Liver (tissue), 3 donors: ENCODE data around the gene CCDC187.

Experiments used
- ATF3 ChIP-seq: IDR thresholded peaks from 2 replicates; pipeline ENCODE4 v1.6.1; 2016; ENCODE audit warnings: antibody characterized with exemption
- CTCF ChIP-seq: fragments of 150-350 bp; IDR thresholded peaks from 2 replicates; pipeline ENCODE4 v1.5.1; 2017; ENCODE audit warnings: improper control_type of control experiment, low read depth, low read length; ENCODE audit not compliant: missing input control
- EGR1 ChIP-seq, 2 donors: IDR thresholded peaks; 2 replicates each; pipeline ENCODE4 v1.6.1; 2016 to 2018; ENCODE audit warnings: antibody characterized with exemption in 2 of 2, low read depth in 2 of 2
- FOXA1 ChIP-seq: IDR thresholded peaks from 2 replicates; pipeline ENCODE4 v1.6.1; 2016; ENCODE audit warnings: antibody characterized with exemption
- JUND ChIP-seq, 2 donors: IDR thresholded peaks; 2 replicates each; pipeline ENCODE4 v1.6.1; 2016; ENCODE audit warnings: antibody characterized with exemption in 2 of 2
- MAX ChIP-seq: IDR thresholded peaks from 2 replicates; pipeline ENCODE4 v1.6.1; 2016; ENCODE audit warnings: antibody characterized with exemption
- RAD21 ChIP-seq, 2 donors: IDR thresholded peaks; 2 replicates each; pipeline ENCODE4 v1.6.1; 2016; ENCODE audit warnings: antibody characterized with exemption in 2 of 2, mild to moderate bottlenecking in 2 of 2
- REST ChIP-seq: IDR thresholded peaks from 2 replicates; pipeline ENCODE4 v1.6.1; 2016; ENCODE audit warnings: antibody characterized with exemption, mild to moderate bottlenecking
- SP1 ChIP-seq: IDR thresholded peaks from 2 replicates; pipeline ENCODE4 v1.6.1; 2018; ENCODE audit warnings: antibody characterized with exemption, mild to moderate bottlenecking
- TAF1 ChIP-seq: conservative IDR thresholded peaks from 2 replicates; pipeline ENCODE4 v1.6.1; 2016; ENCODE audit warnings: antibody characterized with exemption, mild to moderate bottlenecking
- YY1 ChIP-seq: IDR thresholded peaks from 2 replicates; pipeline ENCODE4 v1.6.1; 2016; ENCODE audit warnings: antibody characterized with exemption, mild to moderate bottlenecking
- donor health status: healthy.
- donor health status: healthy.

DNA sequence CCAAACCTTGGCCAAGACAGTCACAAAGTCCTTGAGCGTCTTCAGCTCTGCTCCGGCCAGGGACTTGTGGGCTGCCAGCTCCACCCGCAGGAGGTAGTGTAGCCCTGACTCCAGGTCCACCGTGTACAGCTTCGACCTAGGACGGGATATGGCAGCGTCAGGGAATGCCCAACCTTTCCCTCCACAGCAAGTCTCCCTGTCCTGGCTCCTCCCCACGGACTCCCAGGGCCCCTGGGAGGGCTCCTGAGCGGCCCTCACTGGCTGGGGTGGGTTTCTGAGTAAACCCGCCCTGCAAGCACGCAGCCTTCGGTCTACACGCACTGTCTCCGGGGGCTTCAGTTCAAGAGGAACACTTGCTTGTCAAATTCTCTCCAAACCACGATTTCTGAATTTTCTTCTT lies 85.2 kb downstream of the CCDC187 start:
- no peak for TF ChIP-seq CTCF
- TF ChIP-seq SP1: no peak
- no peak for TF ChIP-seq TAF1
- TF ChIP-seq ATF3: no peak
- TF ChIP-seq MAX: no peak
- TF ChIP-seq EGR1 (IDR thresholded peaks at IDR 0.05; ENCODE audit: low read depth in 2 of 2): no peak
- no peak for TF ChIP-seq YY1
- no peak for TF ChIP-seq RAD21 (IDR thresholded peaks at IDR 0.05)
- no peak for TF ChIP-seq FOXA1
- TF ChIP-seq JUND (IDR thresholded peaks at IDR 0.05): no peak
- TF ChIP-seq REST: no peak
